H9 (cell line): ENCODE measurements around the gene NHLH1. TPM values are rescaled to one million over a fixed set of nuclear protein-coding genes. Genes with fewer than 3 reads are reported as not detected.

Experiments used
- DNase-seq: peaks from one replicate; pipeline ENCODE4 v3.0.0-alpha.2; 2017
- H2AFZ ChIP-seq: one replicate; pipeline ENCODE4 v1.6.1; 2013; ENCODE audit warnings: mild to moderate bottlenecking, low read length, control low read depth, moderate library complexity
- H2AK5ac ChIP-seq: 2 replicates; pipeline ENCODE4 v1.6.1; 2013; ENCODE audit warnings: low read length, control low read depth, mixed read lengths; ENCODE audit not compliant: insufficient read length
- H2BK120ac ChIP-seq: one replicate; pipeline ENCODE4 v1.6.1; 2013; ENCODE audit warnings: low read depth, mild to moderate bottlenecking, low read length, control low read depth, inconsistent platforms; ENCODE audit not compliant: poor library complexity, severe bottlenecking
- H2BK12ac ChIP-seq: 2 replicates; pipeline ENCODE4 v1.6.1; 2013; ENCODE audit warnings: low read length, control low read depth, mixed read lengths, low read depth; ENCODE audit not compliant: insufficient read length
- H2BK15ac ChIP-seq: 2 replicates; pipeline ENCODE4 v1.6.1; 2013; ENCODE audit warnings: low read depth, low read length, control low read depth
- H2BK20ac ChIP-seq: one replicate; pipeline ENCODE4 v1.6.1; 2013; ENCODE audit warnings: low read depth, mild to moderate bottlenecking, low read length, control low read depth, inconsistent platforms; ENCODE audit not compliant: poor library complexity, severe bottlenecking
- H2BK5ac ChIP-seq: 2 replicates; pipeline ENCODE4 v1.6.1; 2013; ENCODE audit warnings: low read length, control low read depth, mixed read lengths; ENCODE audit not compliant: insufficient read length
- H3K14ac ChIP-seq: 2 replicates; pipeline ENCODE4 v1.6.1; 2013; ENCODE audit warnings: low read length, control low read depth; ENCODE audit not compliant: insufficient read depth
- H3K18ac ChIP-seq: 2 replicates; pipeline ENCODE4 v1.6.1; 2013; ENCODE audit warnings: low read depth, mild to moderate bottlenecking, mixed read lengths, low read length, control low read depth; ENCODE audit not compliant: insufficient read length
- H3K23ac ChIP-seq: 2 replicates; pipeline ENCODE4 v1.6.1; 2013; ENCODE audit warnings: low read length, control low read depth, mixed read lengths, low read depth; ENCODE audit not compliant: insufficient read length
- H3K23me2 ChIP-seq: 2 replicates; pipeline ENCODE4 v1.6.1; 2013; ENCODE audit warnings: low read depth, mild to moderate bottlenecking, mixed read lengths, low read length, control low read depth; ENCODE audit not compliant: insufficient read length, poor library complexity, severe bottlenecking
- H3K27ac ChIP-seq: 2 replicates; pipeline ENCODE4 v1.5.1; 2013; ENCODE audit warnings: low read length, control low read depth, mixed read lengths, low read depth; ENCODE audit not compliant: insufficient read length
- H3K27me3 ChIP-seq: 2 replicates; pipeline ENCODE4 v1.6.1; 2013; ENCODE audit warnings: low read length, control low read depth, inconsistent platforms; ENCODE audit not compliant: insufficient read depth
- H3K4ac ChIP-seq: 2 replicates; pipeline ENCODE4 v1.6.1; 2013; ENCODE audit warnings: low read depth, mild to moderate bottlenecking, control low read depth, inconsistent platforms, low read length, moderate library complexity
- H3K4me1 ChIP-seq: 2 replicates; pipeline ENCODE4 v1.6.1; 2013; ENCODE audit warnings: low read length, control low read depth, inconsistent platforms; ENCODE audit not compliant: insufficient read depth
- H3K4me2 ChIP-seq: 2 replicates; pipeline ENCODE4 v1.6.1; 2013; ENCODE audit warnings: low read length, control low read depth, mixed read lengths; ENCODE audit not compliant: insufficient read length, insufficient read depth
- H3K56ac ChIP-seq: 2 replicates; pipeline ENCODE4 v1.6.1; 2013; ENCODE audit warnings: low read depth, mild to moderate bottlenecking, mixed read lengths, low read length, control low read depth; ENCODE audit not compliant: insufficient read length
- H3K79me1 ChIP-seq: 2 replicates; pipeline ENCODE4 v1.6.1; 2013; ENCODE audit warnings: low read depth, mild to moderate bottlenecking, moderate library complexity, low read length, control low read depth, inconsistent platforms; ENCODE audit not compliant: insufficient read depth, poor library complexity, severe bottlenecking
- H3K79me2 ChIP-seq: 2 replicates; pipeline ENCODE4 v1.6.1; 2013; ENCODE audit warnings: low read length, control low read depth, inconsistent platforms; ENCODE audit not compliant: insufficient read depth
- H3K9ac ChIP-seq: 2 replicates; pipeline ENCODE4 v1.6.1; 2013; ENCODE audit warnings: low read length, control low read depth, mixed read lengths; ENCODE audit not compliant: insufficient read length; ENCODE audit errors: extremely low read depth
- H3K9me3 ChIP-seq: one replicate; pipeline ENCODE4 v1.6.1; 2013; ENCODE audit warnings: low read depth, low read length, inconsistent platforms; ENCODE audit not compliant: control insufficient read depth
- H3T11ph ChIP-seq: one replicate; pipeline ENCODE4 v1.6.1; 2013; ENCODE audit warnings: mild to moderate bottlenecking, low read length, control low read depth, inconsistent platforms
- H4K20me1 ChIP-seq: one replicate; pipeline ENCODE4 v1.6.1; 2013; ENCODE audit not compliant: control insufficient read depth, insufficient read length, insufficient read depth
- H4K5ac ChIP-seq: 2 replicates; pipeline ENCODE4 v1.6.1; 2013; ENCODE audit warnings: low read depth, mild to moderate bottlenecking, mixed read lengths, low read length, control low read depth; ENCODE audit not compliant: insufficient read length
- H4K8ac ChIP-seq: replicated peaks from 2 replicates; pipeline ENCODE4 v1.6.1; 2013; ENCODE audit warnings: low read length, control low read depth, mixed read lengths, low read depth; ENCODE audit not compliant: insufficient read length
- H4K91ac ChIP-seq: 2 replicates; pipeline ENCODE4 v1.6.1; 2013; ENCODE audit warnings: low read depth, mild to moderate bottlenecking, moderate library complexity, mixed read lengths, low read length, control low read depth; ENCODE audit not compliant: insufficient read length
- H3K27ac Mint-ChIP-seq, 3 experiments: 2 replicates in 2 of 3; 3 replicates in 1 of 3; pipeline ENCODE4 v1.8.0; 2020 to 2021; ENCODE audit warnings: mixed read lengths in 3 of 3, mild to moderate bottlenecking in 1 of 3, moderate library complexity in 1 of 3
- H3K27me3 Mint-ChIP-seq: 2 replicates; pipeline ENCODE4 v1.8.0; 2021; ENCODE audit warnings: low read depth, mild to moderate bottlenecking, moderate library complexity, mixed read lengths
- H3K36me3 Mint-ChIP-seq, 3 experiments: 2 replicates in 2 of 3; 3 replicates in 1 of 3; pipeline ENCODE4 v1.8.0; 2020 to 2021; ENCODE audit warnings: low read depth in 3 of 3, mixed read lengths in 3 of 3; ENCODE audit not compliant: insufficient read depth in 1 of 3
- H3K4me1 Mint-ChIP-seq, 2 experiments: 2 replicates each; pipeline ENCODE4 v1.8.0; 2020; ENCODE audit warnings: mixed read lengths in 2 of 2
- H3K4me3 Mint-ChIP-seq, 2 experiments: 2 replicates in 1 of 2; 3 replicates in 1 of 2; pipeline ENCODE4 v1.8.0; 2020 to 2021; ENCODE audit warnings: mild to moderate bottlenecking in 2 of 2, mixed read lengths in 2 of 2, moderate library complexity in 1 of 2
- H3K9me3 Mint-ChIP-seq, 2 experiments: 2 replicates in 1 of 2; 3 replicates in 1 of 2; pipeline ENCODE4 v1.8.0; 2020; ENCODE audit warnings: mild to moderate bottlenecking in 2 of 2, mixed read lengths in 2 of 2, moderate library complexity in 1 of 2
- WGBS: extraction: QIAGEN DNeasy Blood & Tissue Kit; methylation state at CpG from one replicate; pipeline ENCODE4 v1.1.7; 2013; ENCODE audit warnings: missing lambda C conversion rate, low lambda C conversion rate, mixed read lengths; ENCODE audit not compliant: insufficient read length; ENCODE audit errors: extremely low coverage; 5-methylcytosine and 5-hydroxymethylcytosine counted together
- total RNA-seq: library from RNA; stranded (reverse); gene quantifications from 2 replicates; pipeline ENCODE4 v1.2.1, GENCODE V29; 2021
- TF ChIP-seq, protein P1 (sequence below): fragments of 200-600 bp; sonication (generic); conservative IDR thresholded peaks from 3 replicates; pipeline ENCODE4 v1.8.0; 2021; ENCODE audit warnings: antibody characterized with exemption, mild to moderate bottlenecking

Gene NHLH1
- total RNA-seq, 1 experiment from 2014 or later, result 1.5 TPM

DNA sequence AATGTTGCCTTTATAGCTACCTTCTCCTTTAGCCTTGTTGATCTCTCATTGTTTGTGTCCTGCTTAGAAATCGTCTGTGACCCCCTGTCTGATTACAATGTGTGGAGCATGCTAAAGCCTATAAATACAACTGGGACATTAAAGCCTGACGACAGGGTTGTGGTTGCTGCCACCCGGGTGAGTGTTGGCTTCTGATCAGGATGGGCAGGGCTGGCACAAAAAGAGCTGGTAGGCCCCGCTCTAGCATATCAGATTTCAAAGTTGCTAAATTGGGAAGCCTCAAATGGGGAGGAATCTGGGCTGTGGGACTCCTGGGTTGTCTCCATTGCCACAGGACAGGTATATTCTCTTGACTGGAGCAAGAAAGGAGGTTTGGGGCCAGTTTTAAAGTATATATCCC, 15.2 kb upstream of the NHLH1 start:
- Histone ChIP-seq H2BK120ac (no peak overlapping the region), H3K79me1 (no peaks in the 10 kb centered on the region), H3K4ac (no peak overlapping the region), H3K4me2 (no peak overlapping the region), H4K8ac (no peak overlapping the region), H3K23ac (no peak overlapping the region), H2BK12ac (no peak overlapping the region), H3K27me3 (no peaks in the 10 kb centered on the region), H3K9ac (no peak overlapping the region), H3K23me2 (no peaks in the 10 kb centered on the region), H3K4me1 (no peaks in the 10 kb centered on the region), H2BK5ac (no peak overlapping the region), H2BK15ac (no peak overlapping the region), H3T11ph (no peak overlapping the region), H3K79me2 (no peaks in the 10 kb centered on the region), H2AK5ac (no peak overlapping the region), H2BK20ac (no peak overlapping the region), H3K18ac (no peak overlapping the region), H3K56ac (no peak overlapping the region), H2AFZ (no peak overlapping the region), H4K20me1 (peaks cover 2% of the 10 kb centered on the region), H3K14ac (no peak overlapping the region), H3K9me3 (no peaks in the 10 kb centered on the region), H3K27ac (no peak overlapping the region), H4K5ac (no peak overlapping the region), H4K91ac (no peak overlapping the region)
- no peak for DNase-seq
- H3K36me3 Mint-ChIP-seq, result peaks cover 39 to 98% (median 76%) of the 10 kb centered on the region in 3 experiments
- H3K4me1 Mint-ChIP-seq, result peaks cover 0 to 3% of the 10 kb centered on the region in 2 experiments; a peak in 2 of 4 replicates
- TF ChIP-seq, protein P1, sequence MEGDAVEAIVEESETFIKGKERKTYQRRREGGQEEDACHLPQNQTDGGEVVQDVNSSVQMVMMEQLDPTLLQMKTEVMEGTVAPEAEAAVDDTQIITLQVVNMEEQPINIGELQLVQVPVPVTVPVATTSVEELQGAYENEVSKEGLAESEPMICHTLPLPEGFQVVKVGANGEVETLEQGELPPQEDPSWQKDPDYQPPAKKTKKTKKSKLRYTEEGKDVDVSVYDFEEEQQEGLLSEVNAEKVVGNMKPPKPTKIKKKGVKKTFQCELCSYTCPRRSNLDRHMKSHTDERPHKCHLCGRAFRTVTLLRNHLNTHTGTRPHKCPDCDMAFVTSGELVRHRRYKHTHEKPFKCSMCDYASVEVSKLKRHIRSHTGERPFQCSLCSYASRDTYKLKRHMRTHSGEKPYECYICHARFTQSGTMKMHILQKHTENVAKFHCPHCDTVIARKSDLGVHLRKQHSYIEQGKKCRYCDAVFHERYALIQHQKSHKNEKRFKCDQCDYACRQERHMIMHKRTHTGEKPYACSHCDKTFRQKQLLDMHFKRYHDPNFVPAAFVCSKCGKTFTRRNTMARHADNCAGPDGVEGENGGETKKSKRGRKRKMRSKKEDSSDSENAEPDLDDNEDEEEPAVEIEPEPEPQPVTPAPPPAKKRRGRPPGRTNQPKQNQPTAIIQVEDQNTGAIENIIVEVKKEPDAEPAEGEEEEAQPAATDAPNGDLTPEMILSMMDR, result no peak
- no peaks in the 10 kb centered on the region for H3K27me3 Mint-ChIP-seq
- no peak overlapping the region; a peak in 1 of 7 replicates for H3K27ac Mint-ChIP-seq
- no peaks in the 10 kb centered on the region for H3K9me3 Mint-ChIP-seq
- no CpG with 5 or more reads among the region's 4 CpGs for WGBS
- no peak overlapping the region for H3K4me3 Mint-ChIP-seq
